ENCODE measurements around the gene LMX1A.

- no peak for TF ChIP-seq CTCF (optimal IDR thresholded peaks at IDR 0.05 in 1 of 3, IDR thresholded peaks at IDR 0.05 in 1 of 3, conservative IDR thresholded peaks at IDR 0.05 in 1 of 3; ENCODE audit: extremely low read depth in 1 of 3, insufficient read depth in 2 of 3, low read length in 3 of 3)
- no peak for TF ChIP-seq EZH2 (IDR thresholded peaks at IDR 0.05; ENCODE audit: low read length)
Measured at GRCh38 chr1:165205145-165205544, 151.4 kb downstream of the LMX1A start.

Data from keratinocyte (primary cell).